ENCODE data around the gene LLGL2.

The LLGL2 gene

DNA sequence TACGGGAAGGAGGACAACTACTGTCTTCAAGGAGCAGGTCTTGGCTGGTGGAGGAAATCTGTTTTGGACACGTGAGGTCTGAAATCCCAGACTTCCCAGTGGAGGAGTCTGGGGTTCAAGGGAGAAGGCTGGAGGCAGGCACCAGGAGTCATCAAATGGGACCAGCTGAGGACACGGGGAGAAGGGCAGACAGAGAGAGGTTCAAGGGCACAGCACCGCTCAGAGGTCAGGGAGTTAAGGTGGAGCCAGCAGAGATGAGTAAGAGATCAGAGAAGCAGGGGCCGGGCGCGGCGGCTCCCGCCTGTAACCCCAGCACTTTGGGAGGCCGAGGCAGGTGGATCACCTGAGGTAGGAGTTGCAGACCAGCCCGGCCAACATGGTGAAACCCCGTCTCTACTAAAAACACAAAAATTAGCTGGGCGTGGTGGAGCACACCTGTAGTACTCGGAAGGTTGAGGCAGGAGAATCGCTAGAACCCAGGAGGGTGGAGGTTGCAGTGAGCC is 97.3 kb downstream of the LLGL2 start:
- no peak overlapping the region for H3K4me3 ChIP-seq (replicated peaks in 1 of 2; ENCODE audit: low read depth in 2 of 2, low read length in 2 of 2)
- DNase-seq (ENCODE audit: low read depth in 2 of 2): no peak
- no peak for TF ChIP-seq CTCF (IDR thresholded peaks at IDR 0.05; ENCODE audit: low read depth, low read length)

DNA sequence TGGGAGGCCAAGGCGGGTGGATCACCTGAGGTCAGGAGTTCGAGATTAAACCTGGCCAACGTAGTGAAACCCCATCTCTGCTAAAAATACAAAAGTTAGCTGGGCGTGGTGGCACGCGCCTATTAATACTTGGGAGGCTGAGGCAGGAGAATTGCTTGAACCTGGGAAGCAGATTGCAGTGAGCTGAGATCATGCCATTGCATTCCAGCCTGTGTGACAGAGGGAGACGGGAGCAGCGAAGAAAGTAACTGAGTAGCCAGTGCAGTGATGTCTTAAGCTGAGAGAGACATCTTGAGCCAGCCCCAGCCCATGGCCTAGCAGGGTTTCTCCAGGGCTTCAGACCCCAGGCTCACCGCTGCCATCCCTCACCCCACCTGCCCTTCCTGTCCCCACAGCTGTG is 97.9 kb downstream of the LLGL2 start:
- no peak for DNase-seq (ENCODE audit: low read depth in 2 of 2)
- TF ChIP-seq CTCF (IDR thresholded peaks at IDR 0.05; ENCODE audit: low read depth, low read length): no peak

DNA sequence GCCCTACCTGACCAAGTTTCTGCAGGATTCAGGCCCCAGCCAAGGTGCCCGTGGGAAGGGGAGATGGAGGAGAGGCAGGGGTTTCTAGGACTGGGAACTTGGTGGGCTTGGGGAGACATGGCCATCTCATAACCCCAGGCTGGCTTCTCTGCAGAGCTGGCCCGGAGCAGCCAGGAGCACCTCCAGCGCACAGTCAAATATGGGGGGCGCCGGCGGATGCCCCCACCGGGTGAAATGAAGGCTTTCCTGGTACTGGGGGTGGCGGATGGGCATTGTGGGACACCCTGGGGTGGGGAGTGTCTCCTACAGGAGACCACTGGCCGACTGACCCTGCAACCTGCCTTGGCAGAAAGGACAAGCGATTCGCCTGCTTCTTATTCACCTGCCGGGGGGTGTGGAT is 98.5 kb downstream of the LLGL2 start:
- H3K4me3 ChIP-seq (replicated peaks in 1 of 2; ENCODE audit: low read depth in 2 of 2, low read length in 2 of 2): no peak overlapping the region
- no peak for TF ChIP-seq CTCF (IDR thresholded peaks at IDR 0.05; ENCODE audit: low read depth, low read length)
- no peak for DNase-seq (ENCODE audit: low read depth in 2 of 2)

More for the DNA sequence above, 97.9 kb downstream of the LLGL2 start:
- no peak overlapping the region for H3K4me3 ChIP-seq (replicated peaks in 1 of 2; ENCODE audit: low read depth in 2 of 2, low read length in 2 of 2)

All from cardiac fibroblast (primary cell).